Upper lobe of left lung (tissue), 4 donors: ENCODE results near the gene ZNF611.

Source experiments
- CTCF ChIP-seq, 6 experiments: fragments of 450-650 bp in 4 of 6; fragments of 200-600 bp in 2 of 6; sonication (generic) in 2 of 6; IDR thresholded peaks; one replicate each; pipeline ENCODE4 v1.5.1; 2016 to 2019; ENCODE audit warnings: antibody characterized with exemption in 6 of 6
- EP300 ChIP-seq, 4 donors: sonication (generic); formaldehyde crosslinking; IDR thresholded peaks; one replicate each; pipeline ENCODE4 v1.5.1; 2017; ENCODE audit warnings: antibody characterized with exemption in 4 of 4, control low read depth in 2 of 4
- POLR2A ChIP-seq, 4 donors: fragments of 450-650 bp; IDR thresholded peaks; one replicate each; pipeline ENCODE4 v1.5.1; 2016 to 2017; ENCODE audit warnings: antibody characterized with exemption in 4 of 4, mild to moderate bottlenecking in 2 of 4
- POLR2AphosphoS5 ChIP-seq, 2 donors: sonication (generic); formaldehyde crosslinking; IDR thresholded peaks; one replicate each; pipeline ENCODE4 v1.5.1; 2017; ENCODE audit warnings: antibody characterized with exemption in 2 of 2

DNA sequence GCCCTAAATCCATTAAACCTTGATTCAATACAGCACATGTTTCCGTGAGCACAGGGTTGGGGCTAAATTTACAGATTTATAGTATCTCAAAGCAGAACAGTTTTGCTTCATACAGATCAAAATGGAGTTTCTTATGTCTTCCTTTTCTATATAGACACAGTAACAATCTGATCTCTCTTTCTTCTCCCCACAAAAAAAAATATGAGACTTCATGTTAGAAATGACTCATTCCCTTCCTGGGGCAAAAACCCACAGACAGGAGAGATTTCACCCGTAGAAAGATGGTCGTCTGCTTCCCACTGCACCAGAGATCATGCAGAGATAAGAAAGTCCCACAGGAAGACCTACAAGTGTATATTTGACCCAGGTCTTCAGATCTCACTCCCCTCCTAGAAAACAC lies 7.7 kb upstream of the ZNF611 start:
- no peak for TF ChIP-seq POLR2A (IDR thresholded peaks at IDR 0.05)
- TF ChIP-seq POLR2AphosphoS5 (IDR thresholded peaks at IDR 0.05): no peak
- TF ChIP-seq CTCF (IDR thresholded peaks at IDR 0.05): no peak
- TF ChIP-seq EP300 (IDR thresholded peaks at IDR 0.05): no peak
